Lower leg skin (tissue), 4 donors: ENCODE measurements around the gene UBE4B. TPM values are rescaled to one million over a fixed set of nuclear protein-coding genes. Genes with fewer than 3 reads are reported as not detected.
"Not testable (repeated sequence)": the region's sequence is repeated elsewhere in the genome, so short reads cannot be mapped to it uniquely, and the experiment has no call there.

Experiments used
- DNase-seq, 2 donors: peaks; one replicate each; pipeline ENCODE4 v3.0.0-alpha.2; 2019; ENCODE audit warnings: low spot score in 2 of 2
- H3K4me3 ChIP-seq: fragments of 200-600 bp; sonication (generic); 2 replicates; pipeline ENCODE4 v1.5.1; 2017; ENCODE audit warnings: mild to moderate bottlenecking, low read depth; ENCODE audit not compliant: poor library complexity, severe bottlenecking
- POLR2A ChIP-seq, 2 donors: fragments of 450-650 bp; IDR thresholded peaks; one replicate each; pipeline ENCODE4 v1.6.1; 2016 to 2017; ENCODE audit warnings: antibody characterized with exemption in 2 of 2, mild to moderate bottlenecking in 1 of 2, moderate library complexity in 1 of 2
- WGBS, 2 donors: methylation state at CpG; one replicate each; pipeline ENCODE4 v1.1.5; 2018; 5-methylcytosine and 5-hydroxymethylcytosine counted together
- intact Hi-C: fragments of 100-400 bp; cut with DNase I; formaldehyde crosslinking; loops from one replicate; pipeline ENCODE4 v1.15.0; 2023; ENCODE audit warnings: low total_unique reads
- total RNA-seq, 4 donors: library from RNA; depleted of rRNA; stranded (reverse); fragments of >200 nt; gene quantifications; one replicate each; pipeline ENCODE4 v1.1.0, GENCODE V29; 2016
- TF ChIP-seq, protein P1 (sequence below), 3 donors: fragments of 450-650 bp; IDR thresholded peaks; one replicate each; pipeline ENCODE4 v1.5.1; 2016; ENCODE audit warnings: antibody characterized with exemption in 3 of 3, mild to moderate bottlenecking in 3 of 3, moderate library complexity in 2 of 3

The UBE4B gene
- total RNA-seq, 4 donors from 2014 or later = 65.7 to 114 (median 69.9) TPM

DNA sequence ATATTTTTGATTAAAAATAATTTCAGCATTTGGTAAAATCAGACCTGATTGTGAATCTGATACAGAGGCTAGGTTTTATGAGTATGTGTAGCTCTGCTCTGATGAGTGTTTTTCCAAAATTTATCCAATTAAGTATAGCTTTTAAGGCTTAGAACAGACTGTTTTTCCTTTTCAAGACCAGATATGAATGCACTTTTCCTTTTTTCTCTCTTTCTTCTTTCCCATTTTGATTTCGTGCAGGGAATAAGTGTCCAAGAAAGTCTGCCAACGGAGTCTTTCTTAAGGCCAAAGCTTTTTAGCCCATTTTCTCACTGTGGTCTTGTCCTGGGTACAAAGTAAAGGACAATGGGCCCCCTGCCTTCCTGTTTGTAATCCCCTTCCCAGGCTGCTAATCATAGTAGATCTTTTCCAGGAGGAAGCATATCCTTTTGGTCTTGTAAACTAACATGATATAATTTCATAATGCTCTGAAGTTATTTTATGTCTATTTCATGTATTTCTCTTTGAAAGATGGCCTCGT lies 180.5 kb downstream of the UBE4B start:
- 52 to 57% methylated on average over 3 of the region's 3 CpGs for WGBS, 2 donors
- TF ChIP-seq, protein P1, sequence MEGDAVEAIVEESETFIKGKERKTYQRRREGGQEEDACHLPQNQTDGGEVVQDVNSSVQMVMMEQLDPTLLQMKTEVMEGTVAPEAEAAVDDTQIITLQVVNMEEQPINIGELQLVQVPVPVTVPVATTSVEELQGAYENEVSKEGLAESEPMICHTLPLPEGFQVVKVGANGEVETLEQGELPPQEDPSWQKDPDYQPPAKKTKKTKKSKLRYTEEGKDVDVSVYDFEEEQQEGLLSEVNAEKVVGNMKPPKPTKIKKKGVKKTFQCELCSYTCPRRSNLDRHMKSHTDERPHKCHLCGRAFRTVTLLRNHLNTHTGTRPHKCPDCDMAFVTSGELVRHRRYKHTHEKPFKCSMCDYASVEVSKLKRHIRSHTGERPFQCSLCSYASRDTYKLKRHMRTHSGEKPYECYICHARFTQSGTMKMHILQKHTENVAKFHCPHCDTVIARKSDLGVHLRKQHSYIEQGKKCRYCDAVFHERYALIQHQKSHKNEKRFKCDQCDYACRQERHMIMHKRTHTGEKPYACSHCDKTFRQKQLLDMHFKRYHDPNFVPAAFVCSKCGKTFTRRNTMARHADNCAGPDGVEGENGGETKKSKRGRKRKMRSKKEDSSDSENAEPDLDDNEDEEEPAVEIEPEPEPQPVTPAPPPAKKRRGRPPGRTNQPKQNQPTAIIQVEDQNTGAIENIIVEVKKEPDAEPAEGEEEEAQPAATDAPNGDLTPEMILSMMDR (IDR thresholded peaks at IDR 0.05) = no peak
- TF ChIP-seq POLR2A (IDR thresholded peaks at IDR 0.05) = no peak
- intact Hi-C loops = no loop called here
- no peak for DNase-seq
- no peak overlapping the region for H3K4me3 ChIP-seq

DNA sequence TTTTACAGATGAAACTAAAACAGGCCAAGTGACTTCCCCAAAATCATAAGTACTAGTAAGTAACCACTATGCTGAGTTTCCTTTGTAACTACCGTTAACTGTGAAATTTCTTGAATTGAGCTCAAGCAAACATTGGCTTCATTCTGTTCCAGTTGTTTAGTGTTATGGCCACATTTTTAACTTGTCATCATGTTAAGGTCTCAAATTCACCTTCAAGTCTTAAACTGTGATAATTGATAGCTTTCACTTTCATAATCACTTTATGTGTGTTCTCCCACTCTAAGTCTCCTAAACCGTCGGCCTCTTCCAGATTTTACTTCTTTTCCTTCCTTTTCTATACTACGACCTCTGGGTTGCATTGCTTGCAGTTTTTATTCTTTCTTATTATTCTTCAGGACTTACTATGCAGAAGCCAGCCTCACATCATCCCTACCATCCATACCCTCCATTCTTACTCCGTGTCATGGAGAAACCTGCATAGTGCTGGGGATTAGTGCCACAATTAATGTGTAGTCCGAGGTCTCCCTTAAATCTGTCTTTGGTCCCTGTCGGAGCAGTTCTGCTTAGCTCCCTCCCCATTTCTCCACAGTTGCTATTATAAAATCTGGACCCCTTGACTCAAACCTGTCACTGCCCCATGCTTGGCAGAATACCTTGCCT lies 183.5 kb downstream of the UBE4B start:
- DNase-seq = no peak
- H3K4me3 ChIP-seq = no peak overlapping the region
- intact Hi-C loops = no loop called here
- 64 to 71% methylated on average over 7 of the region's 7 CpGs for WGBS, 2 donors
- TF ChIP-seq, protein P1 (IDR thresholded peaks at IDR 0.05) = no peak
- TF ChIP-seq POLR2A (IDR thresholded peaks at IDR 0.05) = no peak

DNA sequence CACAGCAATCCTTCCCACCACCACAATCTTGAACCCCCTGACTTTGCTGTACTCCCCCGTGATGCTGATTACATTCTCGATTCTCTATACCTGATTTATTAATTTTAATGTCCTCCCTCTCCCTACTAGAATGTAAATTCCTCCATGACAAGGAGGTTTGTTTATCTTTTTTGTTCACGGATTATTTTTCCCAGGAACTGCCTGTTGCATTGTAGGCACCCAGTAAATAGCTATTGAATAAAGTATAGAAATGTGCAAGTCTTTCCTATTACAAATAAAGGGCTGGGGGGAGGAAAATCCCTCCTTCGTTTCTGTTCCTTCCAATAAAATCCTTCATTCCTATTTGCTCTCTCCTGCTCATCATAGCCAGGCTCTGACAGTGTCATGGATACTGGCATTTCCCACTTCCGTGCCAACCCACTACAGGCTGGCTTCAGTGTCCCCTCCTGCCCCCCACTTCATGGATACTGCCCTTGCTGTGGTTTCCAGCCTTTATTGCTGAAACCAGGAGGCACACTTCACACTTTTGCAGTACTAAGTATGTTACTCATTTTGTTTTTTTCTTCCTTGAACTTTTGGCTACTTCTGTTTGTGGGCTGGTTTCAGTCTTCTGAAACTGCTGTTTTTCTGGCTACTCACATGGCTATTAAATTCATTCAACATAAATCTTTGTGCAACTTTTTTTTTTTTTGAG lies 185.1 kb downstream of the UBE4B start:
- DNase-seq = peak in 1 of 2 donors; percentile 34
- TF ChIP-seq POLR2A (IDR thresholded peaks at IDR 0.05) = no peak
- TF ChIP-seq, protein P1 (IDR thresholded peaks at IDR 0.05) = no peak
- intact Hi-C loops = no loop called here
- no peak overlapping the region for H3K4me3 ChIP-seq
- WGBS, 2 donors = 52 to 58% methylated on average over 5 of the region's 5 CpGs

DNA sequence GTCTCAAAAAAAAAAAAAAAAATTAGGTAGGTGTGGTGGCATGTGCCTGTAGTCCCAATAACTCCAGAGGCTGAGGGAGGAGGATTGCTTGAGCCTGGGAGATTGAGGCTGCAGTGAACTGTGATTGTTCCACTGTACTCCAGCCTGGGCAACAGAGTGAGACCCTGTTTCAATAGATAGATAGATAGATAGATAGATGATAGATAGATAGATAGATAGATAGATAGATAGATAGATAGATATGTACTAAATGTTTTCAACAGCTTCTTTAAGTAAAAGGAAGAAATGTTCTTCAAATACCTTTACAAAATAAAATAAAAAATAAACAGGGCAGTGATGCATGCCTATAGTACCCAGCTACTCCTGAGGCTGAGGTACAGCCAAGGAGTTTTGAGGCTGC lies 187.4 kb downstream of the UBE4B start:
- no peak for DNase-seq
- intact Hi-C loops = no loop called here
- TF ChIP-seq, protein P1 (IDR thresholded peaks at IDR 0.05) = no peak
- TF ChIP-seq POLR2A (IDR thresholded peaks at IDR 0.05) = no peak
- no peak overlapping the region for H3K4me3 ChIP-seq

DNA sequence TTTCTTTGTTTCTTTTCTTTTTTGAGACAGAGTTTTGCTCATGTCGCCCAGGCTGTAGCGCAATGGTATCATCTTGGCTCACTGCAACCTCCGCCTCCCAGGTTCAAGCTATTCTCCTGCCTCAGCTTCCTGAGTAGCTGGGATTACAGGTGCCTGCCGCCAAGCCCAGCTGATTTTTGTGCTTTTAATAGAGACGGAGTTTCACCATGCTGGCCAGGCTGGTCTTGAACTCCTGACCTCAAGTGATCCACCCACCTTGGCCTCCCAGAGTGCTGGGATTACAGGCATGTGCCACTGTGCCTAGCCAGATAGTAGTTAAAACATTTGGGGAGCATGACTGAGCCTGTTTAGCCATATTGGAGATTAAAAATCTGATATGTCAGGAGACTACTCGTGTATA lies 187.9 kb downstream of the UBE4B start:
- H3K4me3 ChIP-seq, intact Hi-C loops: not testable (repeated sequence)
- peak in 1 of 2 donors; percentile 39 for DNase-seq
- WGBS, 2 donors = 75 to 81% methylated on average over 6 of the region's 6 CpGs

DNA sequence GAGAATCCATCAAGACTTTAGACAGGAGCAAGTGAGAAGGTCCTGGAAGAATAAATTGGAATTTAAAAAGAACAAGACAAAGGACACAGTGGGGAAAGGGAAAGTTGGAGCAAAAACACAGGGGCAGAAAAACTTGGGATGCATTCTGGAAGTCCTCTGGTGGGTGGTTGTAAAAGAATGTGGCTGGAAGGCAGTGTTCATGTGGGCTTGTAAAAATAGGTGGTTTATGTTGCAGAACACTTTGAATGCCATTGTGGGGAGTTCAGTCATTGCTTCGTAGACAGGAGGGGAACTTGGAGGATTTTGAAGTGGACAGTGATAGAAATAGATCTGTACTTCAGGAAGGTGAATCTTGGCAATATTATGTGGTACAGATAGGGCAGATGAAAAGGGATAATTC lies 192.8 kb downstream of the UBE4B start:
- no peak for TF ChIP-seq POLR2A (IDR thresholded peaks at IDR 0.05)
- TF ChIP-seq, protein P1 (IDR thresholded peaks at IDR 0.05) = no peak
- 86 to 88% methylated on average over 1 of the region's 1 CpG for WGBS, 2 donors
- no peak overlapping the region for H3K4me3 ChIP-seq
- intact Hi-C loops = no loop called here
- DNase-seq = no peak
